ENCODE data around the gene PACS2.

The PACS2 gene

DNA sequence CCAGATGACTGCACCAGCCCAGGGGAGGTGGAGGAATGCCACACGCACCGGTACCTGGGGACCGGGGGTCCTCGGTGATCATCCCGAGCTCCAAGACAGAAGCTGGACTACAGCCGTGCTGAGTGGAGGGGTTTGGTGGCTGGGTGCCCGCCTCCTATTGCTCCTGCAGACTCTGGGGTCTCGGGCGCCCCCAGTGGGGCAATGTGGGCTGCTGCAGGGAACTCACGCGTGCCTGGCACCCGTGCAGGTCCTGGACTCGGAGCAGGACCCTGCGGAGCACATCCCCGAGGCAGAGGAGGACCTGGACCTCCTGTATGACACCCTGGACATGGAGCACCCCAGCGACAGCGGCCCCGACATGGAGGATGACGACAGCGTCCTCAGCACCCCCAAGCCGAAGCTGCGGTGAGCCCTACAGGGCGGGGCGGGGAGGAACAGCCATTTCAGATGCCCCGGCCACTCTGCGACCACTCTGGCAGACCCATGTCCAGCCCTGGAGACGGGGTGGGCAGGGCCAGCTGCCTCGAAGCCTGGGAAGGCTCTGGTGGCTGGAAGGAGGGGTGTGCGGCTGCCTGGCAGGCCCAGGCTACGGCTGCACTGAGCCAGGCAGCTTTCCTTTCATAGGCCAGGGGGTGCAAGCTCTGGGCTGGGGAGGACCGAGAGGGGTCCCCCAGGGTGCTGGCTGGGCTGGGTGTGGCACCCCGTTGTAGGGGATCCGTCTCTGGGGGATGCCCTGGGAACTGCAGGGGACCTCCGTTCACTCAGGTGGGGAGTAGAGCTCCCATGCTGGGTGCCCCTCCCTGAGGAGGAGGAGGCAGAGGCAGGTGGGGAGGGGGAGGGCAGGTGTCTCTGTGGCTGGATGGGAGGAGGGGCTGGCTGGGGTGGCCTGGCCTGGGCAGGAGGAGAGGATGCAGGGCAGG, 62.2 kb downstream of the PACS2 start:
- DNase-seq = no peak

DNA sequence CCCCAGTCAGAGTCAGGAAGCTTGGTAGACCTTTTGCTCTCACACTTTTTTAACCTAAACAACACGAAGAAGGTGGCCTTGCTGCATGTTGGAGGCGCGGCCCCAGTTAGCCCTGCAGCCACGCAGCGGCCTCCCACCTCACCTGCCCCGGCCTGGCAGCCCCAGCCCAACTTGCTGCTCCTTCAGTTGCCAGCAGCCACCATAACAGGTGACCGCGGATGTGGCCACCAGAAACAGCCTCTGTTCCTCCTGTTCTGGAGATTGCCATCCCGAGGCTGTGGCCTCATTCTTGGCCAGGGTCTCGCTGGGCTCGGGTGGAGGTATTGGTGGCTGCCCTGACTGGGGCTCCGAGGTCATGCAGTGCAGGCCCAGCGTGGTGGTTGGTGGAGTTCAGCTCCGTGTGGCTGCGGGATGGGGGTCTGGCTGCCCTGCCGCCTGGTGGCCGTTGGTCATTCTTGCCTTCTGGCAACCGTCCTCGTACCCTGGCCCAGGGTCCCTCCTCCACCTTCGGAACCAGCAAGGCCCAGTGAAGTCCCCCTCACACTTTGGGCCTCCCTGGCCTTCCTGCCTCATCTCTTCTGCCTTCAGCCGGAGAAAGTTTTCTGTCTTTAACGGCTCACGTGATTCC, 63.1 kb downstream of the PACS2 start:
- DNase-seq = no peak

DNA sequence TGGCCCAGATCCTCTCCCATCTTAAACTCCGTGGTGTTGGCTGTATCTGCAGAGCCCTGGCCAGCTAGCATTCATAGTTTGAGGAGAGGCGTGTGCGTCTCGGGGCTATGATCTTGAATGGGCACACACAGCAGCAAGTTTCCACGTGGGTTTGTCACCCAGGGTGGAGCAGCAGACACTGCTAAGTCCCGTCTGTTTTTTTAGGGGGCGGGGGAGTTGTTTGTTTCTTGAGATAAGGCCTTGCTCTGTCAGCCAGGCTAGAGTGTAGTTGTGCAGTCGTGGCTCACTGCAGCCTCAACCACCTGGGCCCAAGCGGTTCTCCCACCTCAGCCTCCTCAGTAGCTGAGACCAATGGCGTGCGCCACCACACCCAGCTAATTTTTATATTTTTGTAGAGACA, 63.7 kb downstream of the PACS2 start:
- DNase-seq = peak; percentile 82

DNA sequence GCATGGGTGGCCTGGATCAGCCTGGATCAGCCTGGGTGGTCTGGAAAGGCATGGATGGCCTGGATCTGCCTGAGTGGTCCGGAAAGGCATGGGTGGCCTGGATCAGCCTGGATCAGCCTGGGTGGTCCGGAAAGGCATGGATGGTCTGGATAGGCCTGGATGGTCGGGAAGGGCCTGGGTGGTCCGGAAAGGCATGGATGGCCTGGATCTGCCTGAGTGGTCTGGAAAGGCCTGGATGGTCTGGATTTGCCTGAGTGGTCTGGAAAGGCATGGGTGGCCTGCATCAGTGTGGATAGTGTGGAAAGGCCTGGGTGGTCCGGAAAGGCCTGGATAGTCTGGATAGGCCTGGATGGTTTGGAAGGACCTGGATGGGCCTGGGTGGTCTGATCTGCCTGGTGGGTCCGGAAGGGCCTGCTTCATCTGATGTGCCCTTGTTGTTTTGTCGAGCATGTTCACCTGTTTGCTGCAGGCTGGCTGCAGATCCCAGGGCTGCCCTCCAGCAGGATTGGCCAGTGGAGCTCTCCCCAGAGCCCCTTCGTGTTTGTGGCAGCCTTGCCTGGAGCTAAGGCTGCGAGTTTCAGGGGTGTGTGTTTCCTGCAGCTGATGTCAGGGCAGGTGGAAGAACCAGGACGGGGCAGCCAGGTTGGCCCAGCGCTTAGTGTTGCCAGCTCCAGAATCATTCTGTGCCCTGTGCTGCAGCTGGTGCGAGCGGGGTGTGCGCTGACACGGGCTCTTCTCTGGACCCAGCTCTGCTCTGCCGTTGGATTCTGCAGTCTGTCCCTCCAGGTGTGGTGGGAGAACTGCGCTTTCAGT, 64.5 kb downstream of the PACS2 start:
- no peak for DNase-seq

DNA sequence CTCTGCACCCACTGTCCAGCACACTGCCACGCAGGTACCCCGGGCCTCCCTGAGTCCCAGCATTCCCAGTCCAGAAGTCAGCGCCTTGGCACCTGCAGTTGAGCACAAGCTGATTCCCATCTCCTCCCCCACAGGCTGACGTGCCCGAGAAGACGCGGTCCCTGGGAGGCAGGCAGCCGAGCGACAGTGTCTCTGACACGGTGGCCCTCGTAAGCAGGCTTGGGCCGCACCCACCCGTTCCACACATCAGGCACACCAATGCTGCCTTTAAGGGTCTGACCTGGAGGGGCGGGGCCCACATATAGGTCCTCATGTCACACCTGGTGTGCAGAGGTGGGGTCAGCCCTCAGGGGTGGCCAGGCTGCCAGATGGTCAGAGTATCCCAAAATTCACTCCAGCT, 65.4 kb downstream of the PACS2 start:
- no peak for DNase-seq

DNA sequence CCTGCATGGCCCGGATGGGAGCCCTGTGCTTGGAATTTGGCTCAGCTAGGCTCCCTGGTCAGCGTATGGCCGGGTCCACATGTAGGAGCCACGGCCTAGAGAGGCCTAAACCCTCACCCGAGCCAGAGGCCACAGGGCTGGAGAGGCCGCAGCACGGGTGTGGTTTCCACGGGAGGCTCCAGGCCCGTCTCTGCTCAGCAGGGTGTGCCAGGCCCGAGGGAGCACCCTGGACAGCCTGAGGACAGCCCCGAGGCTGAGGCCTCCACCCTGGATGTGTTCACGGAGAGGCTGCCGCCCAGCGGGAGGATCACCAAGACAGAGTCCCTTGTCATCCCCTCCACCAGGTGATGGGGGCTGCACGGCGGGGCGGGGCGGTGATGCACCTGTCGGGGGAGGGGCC, 66.2 kb downstream of the PACS2 start:
- no peak for DNase-seq

DNA sequence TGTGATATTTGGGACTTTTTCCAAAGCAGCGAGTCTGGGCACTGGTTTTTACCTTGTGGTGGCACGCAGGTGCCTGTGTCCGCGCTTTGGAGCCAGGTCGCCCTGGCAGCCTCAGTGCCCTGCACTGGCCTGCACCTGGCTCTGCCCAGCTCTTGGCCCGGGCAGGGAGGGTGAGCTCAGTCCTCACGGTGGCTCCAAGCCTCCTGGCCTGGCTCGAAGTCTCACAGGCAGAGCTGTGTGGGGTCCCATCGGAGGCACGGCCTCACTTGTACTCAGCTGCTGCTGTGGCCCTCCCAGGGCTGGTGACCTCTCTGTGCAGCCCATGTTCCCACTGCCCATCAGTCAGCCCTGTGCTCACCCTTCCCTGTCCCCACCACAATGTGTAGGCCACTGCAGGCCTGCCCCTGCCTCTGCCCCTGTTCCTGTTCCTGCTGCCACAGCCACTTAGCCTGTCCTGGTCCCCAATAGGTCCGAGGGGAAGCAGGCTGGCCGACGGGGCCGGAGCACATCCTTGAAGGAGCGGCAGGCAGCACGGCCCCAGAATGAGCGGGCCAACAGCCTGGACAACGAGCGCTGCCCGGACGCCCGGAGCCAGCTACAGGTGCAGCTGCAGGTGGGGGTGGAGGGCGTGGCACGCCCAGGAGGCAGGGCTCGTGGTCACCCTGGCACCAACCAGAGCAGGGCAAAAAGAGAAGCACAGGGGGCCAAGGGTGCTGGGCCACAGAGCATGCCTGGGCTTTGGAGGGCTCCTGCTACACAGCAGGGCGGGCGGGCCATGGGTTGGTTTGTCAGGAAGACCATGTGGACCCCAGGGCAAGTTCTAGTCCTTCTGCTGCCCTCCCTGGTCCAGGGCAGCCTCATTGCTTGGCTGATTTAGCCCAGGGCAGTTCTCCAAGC, 67.1 kb downstream of the PACS2 start:
- DNase-seq = no peak

DNA sequence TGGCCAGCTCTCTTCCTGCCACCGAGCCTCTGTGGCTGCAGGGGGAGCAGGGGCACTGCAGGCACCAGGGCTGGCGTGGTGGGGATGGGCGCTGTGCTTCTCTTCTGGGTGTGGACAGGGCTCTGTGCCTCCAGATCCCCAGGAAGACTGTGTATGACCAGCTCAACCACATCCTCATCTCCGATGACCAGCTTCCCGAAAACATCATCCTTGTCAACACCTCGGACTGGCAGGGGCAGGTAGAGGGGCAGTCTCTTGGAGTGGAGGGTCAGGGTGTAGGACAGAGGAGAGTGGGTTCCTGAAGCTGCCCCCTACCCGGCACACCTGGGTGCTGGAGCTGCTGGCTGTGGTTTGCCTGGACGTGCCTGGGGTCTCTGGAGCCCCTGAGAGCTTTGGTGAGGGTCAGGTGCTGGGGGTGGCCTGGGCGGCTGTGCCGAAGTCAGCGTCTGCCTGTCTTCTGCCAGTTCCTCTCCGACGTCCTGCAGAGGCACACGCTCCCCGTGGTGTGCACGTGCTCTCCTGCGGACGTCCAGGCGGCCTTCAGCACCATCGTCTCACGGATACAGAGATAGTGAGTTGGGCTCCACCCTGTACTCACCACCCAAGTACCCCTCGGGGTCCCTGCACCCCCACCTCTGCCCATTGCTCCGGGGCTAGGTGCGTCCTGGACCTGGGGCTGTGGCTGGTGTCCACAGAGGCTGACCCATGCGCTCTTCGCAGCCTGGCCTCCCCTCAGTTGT, 68.0 kb downstream of the PACS2 start:
- no peak for DNase-seq

DNA sequence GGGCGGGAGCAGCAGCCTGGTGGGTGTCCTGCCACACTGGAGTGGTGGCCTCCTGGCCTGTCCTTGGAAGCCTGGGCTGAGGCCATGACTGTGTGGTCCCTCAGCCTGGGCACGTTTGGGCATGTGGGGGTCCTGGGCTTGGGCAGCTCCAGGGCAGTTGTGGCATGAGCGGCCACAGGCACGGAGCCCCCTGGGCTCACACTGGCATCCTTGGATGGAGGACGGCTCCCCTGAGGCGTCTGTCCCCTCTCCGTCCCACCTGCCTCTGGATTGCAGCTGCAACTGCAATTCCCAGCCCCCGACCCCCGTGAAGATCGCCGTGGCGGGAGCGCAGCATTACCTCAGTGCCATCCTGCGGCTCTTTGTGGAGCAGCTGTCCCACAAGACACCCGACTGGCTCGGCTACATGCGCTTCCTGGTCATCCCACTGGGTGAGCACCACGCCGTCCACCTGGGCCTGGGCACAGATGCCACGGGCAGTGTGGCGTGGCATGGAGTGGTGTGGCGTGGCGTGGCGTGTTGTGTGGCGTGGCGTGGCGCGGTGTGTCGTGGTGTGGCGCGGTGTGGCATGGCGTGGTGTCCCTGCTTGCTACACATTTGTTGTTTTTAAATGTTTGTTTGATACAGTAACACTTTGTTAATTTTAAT, 68.7 kb downstream of the PACS2 start:
- no peak for DNase-seq

DNA sequence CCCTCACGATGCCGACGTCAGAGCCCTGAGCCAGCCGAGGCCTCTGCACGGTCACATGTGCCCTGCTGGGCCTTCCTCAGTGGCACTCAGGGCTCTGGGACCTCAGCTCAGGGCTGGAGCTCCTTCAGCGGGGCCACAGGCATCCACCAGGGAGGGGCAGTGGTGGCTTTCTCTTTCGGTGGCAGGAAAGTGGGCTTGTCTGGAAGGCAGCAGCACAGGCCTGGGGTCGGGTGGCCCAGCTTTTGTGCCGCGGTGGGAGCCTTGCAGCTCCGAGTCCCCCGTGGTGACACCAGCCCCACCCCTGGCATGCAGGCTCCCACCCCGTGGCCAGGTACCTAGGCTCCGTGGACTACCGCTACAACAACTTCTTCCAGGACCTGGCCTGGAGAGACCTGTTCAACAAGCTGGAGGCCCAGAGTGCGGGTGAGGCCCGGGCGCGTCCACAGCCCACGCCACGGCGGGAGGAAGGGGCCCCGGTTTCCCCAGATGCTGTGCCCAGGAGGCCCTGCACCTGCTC, 69.6 kb downstream of the PACS2 start:
- DNase-seq = no peak

DNA sequence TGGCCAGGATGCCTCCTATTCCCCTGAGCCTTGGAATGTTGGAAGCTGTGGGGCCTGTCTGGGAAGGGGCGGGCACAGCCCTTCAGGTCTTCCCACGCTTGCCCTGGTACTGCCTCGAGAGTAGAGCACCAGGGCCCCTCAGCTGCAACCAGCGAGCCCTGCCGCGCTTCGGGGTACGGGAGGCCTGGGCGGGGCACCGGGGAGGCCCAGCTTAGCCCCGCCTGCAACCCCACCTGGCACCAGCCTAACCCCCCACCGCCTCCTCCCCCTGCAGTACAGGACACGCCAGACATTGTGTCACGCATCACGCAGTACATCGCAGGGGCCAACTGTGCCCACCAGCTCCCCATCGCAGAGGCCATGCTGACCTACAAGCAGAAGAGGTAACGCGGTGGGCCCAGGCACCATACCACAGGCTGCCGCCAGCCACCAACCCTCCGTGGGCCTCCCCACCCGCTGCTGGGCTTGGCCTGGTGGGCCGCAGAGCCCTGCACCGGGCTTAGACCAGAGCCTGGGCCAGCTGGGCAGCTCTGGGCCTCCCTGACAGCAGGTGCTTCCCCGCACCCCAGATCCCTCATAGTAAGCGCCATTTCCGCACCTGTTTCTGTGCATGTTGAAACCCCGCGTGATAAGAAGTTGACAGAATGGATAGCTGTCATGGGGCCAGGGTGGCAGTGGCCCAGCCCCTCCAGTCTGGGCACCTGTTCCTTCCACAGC, 70.2 kb downstream of the PACS2 start:
- no peak for DNase-seq

DNA sequence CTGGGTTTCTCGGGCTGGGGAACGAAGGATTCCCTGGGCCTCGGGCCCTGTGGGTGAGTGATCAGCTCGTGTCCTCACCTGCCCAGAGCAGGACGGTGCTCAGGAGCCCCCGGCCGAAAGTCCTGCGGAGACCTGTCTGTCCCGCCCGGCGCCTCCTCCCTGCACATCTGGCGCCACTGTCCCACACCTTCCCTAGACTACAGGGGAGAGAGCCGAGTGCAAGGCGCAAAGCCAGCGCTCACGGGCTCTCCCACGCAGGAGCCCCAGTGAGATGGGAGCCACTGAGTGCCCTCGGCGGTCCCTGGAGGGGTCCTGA, 70.7 kb downstream of the PACS2 start:
- no peak for DNase-seq

DNA sequence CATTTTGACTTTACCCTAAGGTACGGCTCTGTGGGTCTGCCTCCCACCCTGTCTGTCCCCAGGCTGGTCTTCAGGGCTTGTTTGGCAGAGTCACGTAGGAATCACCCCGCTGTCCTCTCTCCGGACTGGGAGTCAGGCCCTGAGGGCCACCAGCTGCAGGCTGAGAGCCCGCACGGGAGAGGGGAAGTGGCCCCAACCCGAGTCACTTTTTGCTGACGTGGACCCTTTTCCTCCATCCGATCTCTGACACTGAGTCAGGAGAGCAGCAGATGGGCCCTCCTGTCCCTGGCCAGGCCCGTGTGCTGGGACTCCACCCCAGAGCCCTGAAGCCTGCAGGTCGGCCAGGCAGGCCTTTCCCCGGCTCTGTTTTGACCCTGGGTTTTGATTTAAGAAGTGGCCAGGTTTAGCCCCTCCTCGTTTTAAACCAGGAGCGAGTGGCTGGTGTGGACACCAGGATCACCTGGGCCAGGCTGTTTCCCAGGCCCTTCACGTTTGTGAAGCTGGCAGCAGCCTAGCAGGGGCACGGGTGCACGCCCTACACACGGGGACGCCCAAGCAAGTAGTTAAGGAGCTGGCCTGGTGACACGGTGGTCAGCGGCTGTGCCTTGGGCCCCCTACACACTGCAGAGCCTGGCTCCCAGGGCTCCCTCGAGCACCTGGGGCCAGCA, 71.3 kb downstream of the PACS2 start:
- no peak for DNase-seq

DNA sequence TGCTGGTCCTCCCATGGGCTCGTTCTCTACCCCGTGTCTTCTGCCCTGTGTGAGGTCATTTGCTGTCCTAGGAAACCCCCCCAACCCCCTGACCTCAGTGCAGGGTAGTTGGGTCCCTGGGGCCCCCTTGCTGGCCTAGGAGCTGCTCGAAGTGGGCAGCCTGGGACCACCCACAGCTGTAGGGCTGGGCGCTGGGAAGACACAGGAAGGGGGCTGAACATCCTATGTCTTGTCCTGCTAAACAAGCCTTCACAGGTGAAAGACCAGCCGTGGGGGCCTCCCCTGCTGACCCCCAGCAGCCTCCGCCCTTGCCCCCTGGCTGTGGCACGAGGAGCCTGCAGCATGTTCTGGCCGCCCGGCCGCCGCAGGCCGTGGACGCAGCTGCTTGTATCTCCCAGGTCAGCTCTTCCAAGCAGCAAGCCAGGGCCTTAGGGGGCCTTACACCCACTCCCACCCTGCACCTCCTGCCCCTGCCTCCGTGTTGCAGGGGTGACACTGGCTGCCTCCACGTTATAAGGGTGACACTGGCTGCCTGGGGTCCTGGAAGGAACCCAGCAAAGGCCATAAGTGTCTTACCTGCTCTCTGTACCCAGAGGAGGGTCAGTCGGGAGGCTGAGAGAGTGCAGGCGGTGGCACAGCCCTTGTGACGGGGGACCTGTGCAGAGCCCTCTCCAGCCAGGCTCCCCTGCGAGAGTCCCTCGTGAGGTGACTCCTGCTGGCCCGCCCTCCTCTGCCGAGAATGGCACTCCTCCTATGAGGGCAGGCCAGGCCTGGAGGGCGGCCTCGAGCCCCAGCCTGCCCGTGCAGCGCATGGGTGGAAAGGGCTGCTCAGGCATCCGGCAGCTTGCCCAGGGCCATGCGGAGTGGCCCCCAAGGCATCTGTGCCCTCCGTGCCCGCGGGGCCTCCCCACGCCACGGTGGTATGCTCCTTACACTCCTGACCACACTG, 72.3 kb downstream of the PACS2 start:
- DNase-seq = no peak

DNA sequence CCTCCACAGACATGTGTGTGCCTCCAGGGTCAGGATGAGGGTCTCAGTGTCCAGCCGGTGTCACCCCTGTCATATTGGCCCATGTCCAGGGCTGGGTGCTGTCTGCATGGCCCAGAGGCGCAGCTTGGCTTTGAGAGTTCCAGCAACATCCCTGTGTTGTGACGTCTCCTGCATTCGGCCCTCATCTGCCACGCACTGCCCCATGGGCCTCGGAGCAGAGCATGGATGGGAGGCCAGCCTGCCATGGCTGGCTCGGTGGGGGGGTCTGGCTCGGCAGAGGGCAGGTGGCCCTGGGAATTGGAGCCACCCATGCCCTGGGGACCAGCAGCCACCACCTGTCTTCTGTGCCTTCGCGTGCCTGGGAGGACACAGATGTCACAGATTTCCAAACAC, 73.0 kb downstream of the PACS2 start:
- DNase-seq = no peak

DNA sequence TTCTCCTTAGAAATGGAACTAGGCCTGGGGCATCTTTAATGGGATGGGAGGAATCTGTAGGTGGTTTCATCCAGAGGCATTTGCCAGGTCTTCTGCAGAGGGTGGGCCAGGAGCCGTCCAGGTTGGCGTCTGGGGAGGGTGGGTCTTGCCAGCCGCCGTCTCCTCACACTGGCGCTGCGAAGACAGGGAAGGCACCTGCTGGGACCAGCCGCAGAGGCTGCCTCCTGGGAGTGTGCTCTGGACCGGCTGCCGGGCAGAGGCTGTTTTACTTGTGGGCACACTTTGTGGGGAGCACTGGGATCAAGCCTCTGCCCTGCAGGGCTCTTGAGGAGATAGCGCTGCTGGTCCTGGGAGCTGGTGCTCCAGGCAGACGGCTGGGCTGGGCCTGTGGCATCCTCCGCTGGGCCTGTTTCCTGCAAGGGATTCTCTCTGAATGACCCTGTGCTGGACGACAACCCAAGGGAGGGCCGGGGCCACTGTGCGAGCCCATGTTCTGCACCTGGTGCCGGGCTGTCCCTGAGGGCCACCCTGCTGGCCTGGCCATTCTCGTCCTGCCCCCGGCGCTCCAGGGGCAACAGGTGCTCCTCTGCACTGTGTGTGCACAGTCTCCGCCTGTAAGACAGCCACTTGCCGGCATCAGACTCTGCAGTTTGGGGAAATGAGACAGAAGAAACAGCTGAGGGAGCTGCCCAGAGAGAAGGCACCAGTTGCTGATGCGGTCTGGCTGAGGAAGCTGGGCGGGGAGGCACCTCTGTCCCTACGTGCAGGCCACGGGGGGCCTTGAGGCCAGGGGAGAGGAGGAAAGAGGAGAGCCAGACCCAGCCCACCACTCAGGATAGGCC, 73.8 kb downstream of the PACS2 start:
- DNase-seq = no peak

DNA sequence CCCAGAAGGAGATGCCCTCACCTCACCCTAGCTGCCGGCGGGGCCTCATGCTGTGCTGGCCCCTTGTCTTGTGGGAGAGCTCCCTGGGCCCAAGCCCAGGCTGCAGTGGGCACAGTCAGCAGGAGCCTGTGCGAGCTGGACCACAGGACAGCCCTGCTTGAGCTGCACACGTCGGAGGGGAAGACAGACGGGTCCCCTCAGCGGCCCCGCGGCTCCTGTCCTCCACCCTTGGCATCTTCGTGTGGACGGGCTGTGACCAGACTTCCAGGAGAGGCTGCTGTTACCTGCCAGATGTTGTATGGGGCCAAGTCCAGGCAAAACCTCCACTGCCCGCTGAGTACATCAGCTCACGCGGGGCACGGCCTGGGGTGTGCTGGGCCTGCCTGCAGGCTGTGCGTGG, 74.4 kb downstream of the PACS2 start:
- DNase-seq = no peak

DNA sequence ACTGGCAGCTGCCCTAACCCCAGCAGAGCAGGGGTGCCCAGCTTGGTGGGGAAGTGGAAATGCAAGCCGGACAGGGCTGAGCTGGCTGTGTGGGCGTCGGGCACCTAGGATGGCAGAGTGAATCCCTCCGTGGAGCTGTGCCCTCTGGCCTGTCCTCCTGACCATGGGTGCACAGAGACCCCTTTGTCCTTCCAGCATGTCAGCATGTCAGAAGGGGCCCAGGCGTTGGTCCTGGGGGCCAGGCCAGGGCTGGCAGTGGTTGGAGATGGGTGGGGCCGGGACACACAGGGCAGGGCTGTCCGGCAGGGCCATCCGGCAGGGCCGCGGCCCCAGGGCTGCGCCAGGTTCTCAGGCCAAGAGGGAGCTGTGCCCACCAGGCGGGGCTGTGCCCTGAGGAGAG, 75.0 kb downstream of the PACS2 start:
- no peak for DNase-seq

Measured in hematopoietic multipotent progenitor cell treated with erythropoietin and hydrocortisone succinate and interleukin-3 and kit ligand, for 6 days (in vitro differentiated cells).